Left lung (tissue), 10 donors: ENCODE measurements around the gene ATP6V1G2. TPM values are rescaled to one million over a fixed set of nuclear protein-coding genes. Genes with fewer than 3 reads are reported as not detected.

Source experiments
- ATAC-seq: fragments of 200-7000 bp; cut with Tn5 transposase; one replicate; pipeline ENCODE4 v1.9.1; 2020; ENCODE audit warnings: moderate library complexity
- DNase-seq, 4 donors: peaks; one replicate each; pipeline ENCODE4 v3.0.0-alpha.2; 2013 to 2020
- H3K27ac ChIP-seq, 2 donors: fragments of 200-600 bp; sonication (generic) in 1 of 2; one replicate each; pipeline versions ENCODE4 v1.5.0 to v1.8.0; 2020 to 2021
- H3K27me3 ChIP-seq, 2 donors: fragments of 200-600 bp; sonication (generic) in 1 of 2; one replicate each; pipeline versions ENCODE4 v1.5.0 to v1.8.0; 2020 to 2021
- H3K36me3 ChIP-seq, 2 donors: fragments of 200-600 bp; sonication (generic) in 1 of 2; one replicate each; pipeline versions ENCODE4 v1.5.0 to v1.8.0; 2020 to 2021
- H3K4me1 ChIP-seq, 2 donors: fragments of 200-600 bp; one replicate each; pipeline ENCODE4 v1.8.0; 2021
- H3K4me3 ChIP-seq, 2 donors: fragments of 200-600 bp; sonication (generic) in 1 of 2; one replicate each; pipeline versions ENCODE4 v1.5.0 to v1.8.0; 2020 to 2021; ENCODE audit warnings: mild to moderate bottlenecking in 1 of 2
- H3K9me3 ChIP-seq, 2 donors: fragments of 200-600 bp; sonication (generic) in 1 of 2; one replicate each; pipeline versions ENCODE4 v1.5.0 to v1.8.0; 2020 to 2021
- CTCF ChIP-seq, 2 donors: fragments of 200-600 bp; sonication (generic) in 1 of 2; IDR thresholded peaks; one replicate each; pipeline versions ENCODE4 v1.5.0 to v1.8.0; 2021; ENCODE audit warnings: antibody characterized with exemption in 2 of 2
- intact Hi-C, 2 donors: fragments of 100-400 bp; cut with DNase I; formaldehyde crosslinking; loops; one replicate each; pipeline versions ENCODE4 v1.11.2 to v1.14.2; 2022
- polyA plus RNA-seq, 6 donors: library from polyadenylated mRNA; unstranded; fragments of 120-200 nt; gene quantifications; one replicate each; pipeline ENCODE4 v1.2.1, GENCODE V29; 2013; ENCODE audit not compliant: insufficient read length in 6 of 6
- total RNA-seq, 2 donors: library from RNA; stranded (reverse); fragmentation: NEBNext Ultra II Directional; extraction: Animal tissue kit (Norgen Biotek cat#: 25700); gene quantifications; one replicate each; pipeline ENCODE4 v1.2.1, GENCODE V29; 2021
- donor health status: DM: no; HTN: yes; CAD: no.
- donor health status: DM: no; HTN: no; CAD: no.

The ATP6V1G2 gene
- total and polyA plus RNA-seq, 8 donors = 1.0 to 6.3 (median 2.9) TPM

GRCh38 chr6:31530659-31531058, 15.7 kb downstream of the ATP6V1G2 start:
- no peak overlapping the region for H3K4me3 ChIP-seq
- peaks cover 0 to 5% of the 10 kb centered on the region in 2 donors for H3K4me1 ChIP-seq
- no peaks in the 10 kb centered on the region for H3K9me3 ChIP-seq
- ATAC-seq (no peak), DNase-seq (no peak)
- H3K27me3 ChIP-seq = no peaks in the 10 kb centered on the region
- no peak for TF ChIP-seq CTCF (IDR thresholded peaks at IDR 0.05)
- no peak overlapping the region for H3K27ac ChIP-seq
- intact Hi-C loops = no loop called here
- H3K36me3 ChIP-seq = peaks cover 0 to 73% of the 10 kb centered on the region in 2 donors

GRCh38 chr6:31529329-31530150, 16.9 kb downstream of the ATP6V1G2 start:
- TF ChIP-seq CTCF (IDR thresholded peaks at IDR 0.05) = no peak
- peaks cover 0 to 62% of the 10 kb centered on the region in 2 donors for H3K36me3 ChIP-seq
- no peak overlapping the region for H3K4me3 ChIP-seq
- intact Hi-C loops = no loop called here
- DNase-seq = no peak
- peaks cover 0 to 2% of the 10 kb centered on the region in 2 donors for H3K4me1 ChIP-seq
- H3K9me3 ChIP-seq = no peaks in the 10 kb centered on the region
- no peaks in the 10 kb centered on the region for H3K27me3 ChIP-seq
- H3K27ac ChIP-seq = no peak overlapping the region
- no peak for ATAC-seq

- DNase-seq = no peak
- intact Hi-C loops = no loop called here
These were observed 17.5 kb downstream of the ATP6V1G2 start, which contains the start of gene MCCD1 for GRCh38 chr6:31528821-31529328. MCCD1 (plus strand) TSS chr6:31528962; CDS start chr6:31529015, 53 bp downstream.

GRCh38 chr6:31528307-31528777, 18.1 kb downstream of the ATP6V1G2 start:
- Histone ChIP-seq H3K4me3 (no peak overlapping the region), H3K4me1 (peaks cover 0 to 2% of the 10 kb centered on the region in 2 donors), H3K27ac (no peak overlapping the region), H3K27me3 (no peaks in the 10 kb centered on the region), H3K9me3 (no peaks in the 10 kb centered on the region), H3K36me3 (peaks cover 0 to 50% of the 10 kb centered on the region in 2 donors)
- TF ChIP-seq CTCF (IDR thresholded peaks at IDR 0.05) = no peak
- ATAC-seq (no peak), DNase-seq (no peak)
- intact Hi-C loops = no loop called here

More at GRCh38 chr6:31528821-31529328, 17.5 kb downstream of the ATP6V1G2 start, which contains the start of gene MCCD1:
- Histone ChIP-seq H3K4me1 (peaks cover 0 to 2% of the 10 kb centered on the region in 2 donors), H3K9me3 (no peaks in the 10 kb centered on the region), H3K36me3 (peaks cover 0 to 55% of the 10 kb centered on the region in 2 donors), H3K4me3 (no peak within 1 kb of the TSS), H3K27ac (no peak within 1 kb of the TSS), H3K27me3 (no peaks in the 10 kb centered on the region)
- ATAC-seq = no peak
- TF ChIP-seq CTCF (IDR thresholded peaks at IDR 0.05) = no peak

- H3K4me1 ChIP-seq = peaks cover 0 to 2% of the 10 kb centered on the region in 2 donors
- H3K36me3 ChIP-seq = peaks cover 0 to 27% of the 10 kb centered on the region in 2 donors
- no peak for TF ChIP-seq CTCF (IDR thresholded peaks at IDR 0.05)
- H3K9me3 ChIP-seq = no peaks in the 10 kb centered on the region
- peak overlapping the region in 1 of 2 donors; percentile 50 for H3K27ac ChIP-seq
- no peak overlapping the region for H3K4me3 ChIP-seq
- DNase-seq = no peak
- intact Hi-C loops = no loop called here
- peak; percentile 57 for ATAC-seq
- H3K27me3 ChIP-seq = no peaks in the 10 kb centered on the region
These were observed 20.3 kb downstream of the ATP6V1G2 start for GRCh38 chr6:31525932-31526591.
